ENCODE data around the gene GUCA1A. TPM values are rescaled to one million over a fixed set of nuclear protein-coding genes. Genes with fewer than 3 reads are reported as not detected.
A peak's percentile ranks its signal among the peaks of the same experiment; 100 is the strongest.
"Not testable (repeated sequence)": the region's sequence is repeated elsewhere in the genome, so short reads cannot be mapped to it uniquely, and the experiment has no call there.

The GUCA1A gene
- total RNA-seq, 1 experiment from 2014 or later = not detected

DNA sequence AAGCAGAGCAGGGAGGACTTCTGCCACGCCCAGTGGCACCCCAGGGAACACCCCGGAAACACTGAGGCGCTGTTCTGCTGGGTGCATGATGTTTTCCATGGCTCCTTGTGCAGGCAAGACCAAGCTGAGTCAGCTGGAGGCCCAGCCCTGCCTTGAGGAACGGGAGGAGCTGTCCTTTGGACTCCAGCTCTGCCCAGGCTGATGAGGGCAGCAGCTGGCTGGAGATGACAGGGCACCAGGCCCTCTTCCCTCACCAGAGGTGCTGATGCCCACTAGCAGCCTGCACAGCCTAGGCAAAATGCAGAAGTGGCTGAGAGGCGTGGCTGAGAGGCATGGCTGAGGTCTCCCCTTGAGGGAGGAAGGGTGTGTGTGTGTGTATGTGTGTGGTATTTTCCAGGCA, 33.1 kb upstream of the GUCA1A start:
- Histone ChIP-seq H3K27me3 (no peaks in the 10 kb centered on the region), H3K36me3 (no peaks in the 10 kb centered on the region), H3K4me3 (no peak overlapping the region), H3K9me3 (no peaks in the 10 kb centered on the region)
- peak; percentile 32 for DNase-seq

DNA sequence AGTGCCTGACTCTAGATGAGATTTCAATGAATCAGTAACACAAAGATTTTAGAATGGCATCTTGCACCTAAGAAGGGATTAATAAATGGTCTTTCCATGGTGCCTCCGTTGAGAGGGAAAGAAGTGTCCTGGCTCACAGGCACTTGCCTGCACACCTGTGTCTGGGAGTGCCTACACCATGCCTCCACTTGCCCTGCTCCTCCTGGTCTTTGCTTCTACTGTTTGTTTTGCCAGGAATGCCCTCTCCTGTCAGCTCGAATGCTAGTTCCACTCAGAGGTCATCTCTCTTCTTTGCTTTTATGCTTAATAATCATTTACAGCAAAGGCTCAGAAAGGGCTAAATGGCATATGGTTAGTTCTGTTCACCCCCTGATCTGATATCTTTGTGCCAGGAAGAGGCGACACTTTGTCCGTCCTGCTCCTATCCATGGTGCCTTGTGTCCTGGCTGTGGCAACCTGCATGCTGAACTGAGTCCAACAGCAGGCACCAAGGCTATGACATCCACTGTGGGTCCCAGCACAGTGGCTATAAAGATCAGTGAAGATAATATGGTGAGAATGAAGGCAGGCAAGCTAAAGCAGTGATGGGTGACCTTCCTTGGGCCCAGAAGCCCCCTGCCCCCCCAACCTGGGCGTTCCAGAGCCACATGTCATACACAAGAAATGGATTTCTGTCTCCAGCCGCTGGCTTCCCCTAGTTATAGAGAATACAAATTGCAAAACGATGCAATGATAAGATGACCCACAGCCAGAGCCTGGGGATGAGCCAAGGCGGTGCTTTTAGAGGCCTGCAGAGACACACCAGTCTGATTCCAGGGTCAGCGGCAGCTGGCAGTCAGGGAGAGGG, 32.2 kb upstream of the GUCA1A start:
- peak; percentile 14 for DNase-seq
- Histone ChIP-seq H3K27me3 (no peaks in the 10 kb centered on the region), H3K36me3 (no peaks in the 10 kb centered on the region), H3K9me3 (no peaks in the 10 kb centered on the region), H3K4me3 (peak overlapping the region; percentile 51)

DNA sequence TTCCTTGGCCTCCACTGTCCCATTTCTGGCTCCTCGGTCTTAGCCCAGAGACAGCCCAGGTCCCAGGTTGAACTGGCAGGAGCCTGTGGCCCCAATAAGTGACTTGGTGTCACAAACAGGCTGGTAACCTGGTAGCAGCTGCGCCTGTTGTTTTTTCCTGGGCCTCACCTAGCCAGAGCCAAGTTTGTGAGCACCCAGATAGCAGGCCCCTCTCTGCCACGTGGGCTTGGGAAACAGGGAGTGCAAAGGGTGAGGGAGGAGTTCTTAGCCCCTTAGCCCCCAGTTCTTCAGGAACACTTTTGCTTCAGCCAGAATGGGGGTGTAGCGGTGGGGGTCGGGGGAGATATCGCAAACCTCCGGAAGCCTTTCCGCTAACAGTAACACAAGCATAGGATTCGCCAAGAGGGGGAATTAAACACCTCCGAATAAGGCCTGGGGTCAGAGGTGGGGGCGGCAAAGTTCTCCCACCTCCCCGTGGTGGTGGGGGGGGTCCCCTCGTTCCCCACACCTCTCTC, 31.5 kb upstream of the GUCA1A start:
- peak overlapping the region; percentile 51 for H3K4me3 ChIP-seq
- H3K9me3 ChIP-seq = no peaks in the 10 kb centered on the region
- H3K36me3 ChIP-seq = no peaks in the 10 kb centered on the region
- DNase-seq = no peak
- H3K27me3 ChIP-seq = no peaks in the 10 kb centered on the region

DNA sequence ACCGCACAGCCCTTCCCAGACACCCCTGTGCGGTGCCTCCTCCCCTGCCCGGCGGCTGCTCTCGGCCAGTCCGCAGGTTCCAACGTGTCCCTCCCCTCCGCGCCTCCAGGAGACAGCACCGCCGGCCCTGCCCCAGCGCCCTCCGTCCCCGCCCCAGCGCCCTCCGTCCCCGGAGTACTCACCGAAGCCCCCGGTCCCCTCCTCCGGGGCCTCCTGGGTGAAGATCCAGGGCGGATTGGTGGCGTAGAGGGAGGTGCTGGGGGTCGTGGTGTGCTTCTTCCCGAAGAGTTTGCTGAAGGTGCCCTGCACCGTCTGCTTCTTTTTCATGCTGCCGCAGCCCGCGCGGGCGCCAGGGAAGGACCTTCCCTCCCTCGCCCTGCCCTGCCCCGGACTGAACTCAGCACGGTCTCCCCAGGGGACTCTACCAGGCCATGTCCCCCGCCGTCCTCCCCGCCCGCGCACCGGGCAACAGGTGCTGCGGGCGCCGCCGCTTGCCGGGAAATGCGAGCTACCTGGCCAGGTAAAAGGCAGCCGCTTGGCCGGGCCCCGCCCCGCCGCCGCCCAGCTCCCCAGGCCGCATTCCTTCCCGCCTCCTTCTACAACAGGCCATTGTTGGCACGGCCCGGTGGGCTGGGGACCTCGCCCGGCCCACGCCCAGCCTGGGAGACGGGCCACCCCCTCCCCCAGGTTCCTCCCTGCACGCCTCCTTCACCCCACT, 30.9 kb upstream of the GUCA1A start, which contains the start of gene C6orf132:
Gene C6orf132 (minus strand): TSS at position 503 of the 718 bp plus-strand sequence. CDS start 176 bp downstream, at position 327.
- H3K27me3 ChIP-seq = no peaks in the 10 kb centered on the region
- H3K36me3 ChIP-seq = no peaks in the 10 kb centered on the region
- no peaks in the 10 kb centered on the region for H3K9me3 ChIP-seq
- peak; percentile 58 for DNase-seq
- H3K4me3 ChIP-seq = peak within 1 kb of the TSS; percentile 51

DNA sequence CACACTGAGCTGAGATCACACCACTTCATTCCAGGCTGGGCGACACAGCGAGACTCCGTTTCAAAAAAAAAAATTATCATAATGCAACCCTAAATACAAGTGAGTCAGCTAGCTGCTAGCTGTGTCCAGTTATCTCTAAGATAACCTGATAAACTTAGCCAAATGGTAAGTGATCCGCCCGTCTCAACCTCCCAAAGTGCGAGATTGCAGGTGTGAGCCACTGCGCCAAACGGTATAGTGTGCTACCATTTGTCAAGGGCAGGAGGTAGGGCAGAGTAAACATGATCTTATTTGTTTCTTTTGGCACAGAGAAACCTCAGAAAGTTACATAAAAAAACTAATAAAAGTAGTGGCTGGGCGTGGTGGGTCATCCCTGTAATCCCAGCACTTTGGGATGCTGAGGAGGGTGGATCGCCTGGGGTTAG, 26.0 kb upstream of the GUCA1A start:
- Histone ChIP-seq H3K9me3 (no peaks in the 10 kb centered on the region), H3K4me3 (no peak overlapping the region), H3K27me3 (no peaks in the 10 kb centered on the region), H3K36me3 (no peaks in the 10 kb centered on the region)
- DNase-seq = no peak

DNA sequence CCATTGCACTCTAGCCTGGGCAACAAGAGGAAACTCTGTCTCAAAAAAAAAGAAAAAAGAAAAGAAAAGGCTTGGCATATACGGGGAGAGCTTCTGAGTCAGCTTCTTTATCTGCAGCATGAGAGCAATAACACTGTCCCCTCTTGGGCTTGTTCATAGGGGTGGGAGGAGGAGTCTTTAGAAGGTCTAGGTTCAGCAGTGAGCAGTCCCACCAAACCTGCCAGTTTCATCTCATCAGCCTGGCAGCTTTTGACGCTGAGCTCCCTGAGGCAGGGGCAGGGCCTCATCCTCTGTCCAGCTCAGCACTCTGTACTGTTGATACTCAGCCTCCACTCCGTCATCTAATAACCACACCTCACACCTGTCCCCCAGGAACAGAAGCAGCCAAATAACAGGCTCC, 25.1 kb upstream of the GUCA1A start:
- Histone ChIP-seq H3K27me3 (no peaks in the 10 kb centered on the region), H3K9me3 (no peaks in the 10 kb centered on the region), H3K36me3 (no peaks in the 10 kb centered on the region), H3K4me3 (no peak overlapping the region)
- no peak for DNase-seq

DNA sequence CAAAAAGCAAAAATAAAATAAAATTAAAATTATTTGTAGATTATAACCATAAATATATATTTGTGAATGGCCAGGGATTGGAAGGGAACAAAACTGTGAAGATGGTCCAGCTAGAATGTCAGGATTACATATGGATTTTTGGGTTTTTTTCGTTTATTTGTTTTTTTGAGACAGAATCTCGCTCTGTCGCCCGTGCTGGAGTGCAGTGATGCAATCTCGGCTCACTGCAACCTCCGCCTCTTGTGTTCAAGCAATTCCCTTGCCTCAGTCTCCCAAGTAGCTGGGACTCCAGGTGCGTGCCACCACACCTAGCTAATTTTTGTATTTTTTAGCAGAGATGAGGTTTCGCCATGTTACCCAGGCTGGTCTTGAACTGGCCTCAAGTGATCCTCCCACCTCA, 22.9 kb upstream of the GUCA1A start:
- Histone ChIP-seq H3K4me3 (no peak overlapping the region), H3K27me3 (no peaks in the 10 kb centered on the region), H3K9me3 (no peaks in the 10 kb centered on the region), H3K36me3 (no peaks in the 10 kb centered on the region)
- no peak for DNase-seq

DNA sequence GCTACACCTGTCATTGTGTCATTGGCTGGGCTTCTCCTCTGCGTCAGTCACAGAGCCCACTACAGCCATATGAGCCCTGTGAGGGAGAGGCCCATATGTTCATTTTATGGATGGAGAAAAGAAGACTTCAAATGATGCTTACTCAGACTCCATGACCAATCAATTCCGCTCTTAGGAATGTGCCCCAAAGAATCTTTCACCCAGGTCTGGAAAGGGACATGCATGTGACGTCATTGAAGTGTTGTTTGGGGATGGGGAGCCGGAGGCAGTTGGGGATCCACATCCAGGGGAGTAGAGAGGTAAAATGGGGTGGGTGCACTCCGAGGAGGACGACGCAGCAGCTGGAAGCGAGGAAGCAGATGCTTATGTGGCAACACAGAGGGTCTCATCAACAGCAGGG, 21.1 kb upstream of the GUCA1A start:
- Histone ChIP-seq H3K36me3 (no peaks in the 10 kb centered on the region), H3K27me3 (no peaks in the 10 kb centered on the region), H3K4me3 (no peak overlapping the region), H3K9me3 (no peaks in the 10 kb centered on the region)
- DNase-seq = no peak

DNA sequence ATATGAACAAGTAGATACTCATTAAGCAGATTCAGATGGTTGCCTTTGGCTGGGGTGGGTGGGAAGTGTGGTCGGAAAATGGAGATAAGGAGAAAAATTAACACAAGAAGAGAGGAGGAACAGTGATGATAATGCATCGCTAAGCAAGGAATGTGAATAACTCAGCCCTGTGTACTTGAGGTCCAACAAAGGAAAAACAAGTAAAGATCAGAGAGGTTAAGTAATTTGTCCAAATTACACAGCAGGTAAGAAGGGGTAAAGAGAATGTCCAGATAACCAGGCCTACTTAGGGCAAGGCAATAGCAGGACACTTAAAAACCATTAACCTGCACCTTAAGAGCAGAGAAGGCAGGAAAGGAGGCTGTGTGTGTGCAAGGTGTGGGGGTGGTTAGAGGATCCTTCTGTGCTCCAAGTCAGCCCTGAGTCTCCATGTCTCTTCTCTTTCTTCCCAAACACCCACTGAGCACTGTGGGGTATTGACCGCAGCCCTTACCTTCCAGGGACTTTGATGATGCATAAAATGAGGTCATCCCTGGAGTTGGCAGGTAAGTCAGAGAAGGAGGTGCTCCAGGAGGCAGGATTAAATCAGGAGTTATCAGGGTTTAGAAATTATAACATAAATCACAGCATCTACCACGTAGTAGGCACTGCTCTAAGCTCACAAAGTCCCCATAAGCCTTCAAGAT, 20.5 kb upstream of the GUCA1A start:
- not testable (repeated sequence) for H3K4me3 ChIP-seq, DNase-seq, H3K36me3 ChIP-seq, H3K27me3 ChIP-seq, H3K9me3 ChIP-seq

DNA sequence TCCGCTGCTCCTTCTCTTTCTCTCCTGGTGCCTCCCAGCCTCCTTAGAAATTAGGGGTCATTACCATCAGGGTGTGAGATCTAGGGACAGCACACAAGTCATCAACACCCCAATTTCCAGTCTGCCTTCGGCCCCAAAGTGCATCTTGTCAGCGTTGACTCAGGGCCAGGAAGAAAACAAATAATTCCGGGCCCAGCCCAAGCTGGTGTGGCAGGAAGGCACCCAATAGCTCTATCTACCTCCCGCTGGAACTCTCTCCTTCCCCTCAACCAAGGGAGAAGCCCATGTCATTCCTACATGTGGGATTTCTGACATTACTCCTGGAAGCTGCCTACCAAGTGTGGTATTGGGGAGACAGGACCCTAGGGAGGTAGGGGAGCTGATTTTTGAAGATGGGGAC, 19.2 kb upstream of the GUCA1A start:
- H3K36me3 ChIP-seq = no peaks in the 10 kb centered on the region
- no peak overlapping the region for H3K4me3 ChIP-seq
- no peaks in the 10 kb centered on the region for H3K27me3 ChIP-seq
- H3K9me3 ChIP-seq = no peaks in the 10 kb centered on the region
- no peak for DNase-seq

DNA sequence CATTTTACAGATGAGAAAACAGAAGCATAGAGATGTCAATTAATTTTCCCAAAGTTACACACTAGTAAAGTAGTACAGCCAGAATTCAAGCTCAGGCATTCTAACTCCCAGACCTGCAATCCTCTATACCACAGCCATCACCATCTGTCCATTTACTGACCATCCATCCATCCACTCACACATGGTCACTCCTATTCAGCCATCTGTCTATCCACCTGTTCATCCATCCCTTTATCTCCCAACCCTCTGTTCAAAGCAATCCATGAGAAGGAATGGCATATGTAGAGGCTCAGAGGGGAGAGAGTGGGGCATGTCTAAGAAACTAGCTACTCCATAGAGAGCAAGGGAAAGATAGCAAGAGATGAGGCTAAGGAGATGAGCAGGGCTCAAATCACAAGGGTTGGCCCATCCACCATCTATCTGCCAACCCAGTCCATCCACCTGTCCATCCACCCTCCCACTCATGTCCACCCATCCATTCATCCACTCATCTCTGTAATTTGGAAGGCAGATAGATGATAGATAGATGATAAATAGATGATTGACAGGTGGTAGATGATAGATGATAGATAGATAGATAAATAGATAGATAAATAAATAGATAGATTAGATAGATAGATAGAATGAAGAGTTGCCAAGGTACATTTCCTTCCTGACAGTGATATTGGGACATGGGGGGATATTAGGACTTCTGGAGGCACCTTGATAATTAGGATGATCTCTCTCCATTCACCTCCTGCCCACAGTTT, 18.5 kb upstream of the GUCA1A start:
- Histone ChIP-seq H3K27me3 (no peaks in the 10 kb centered on the region), H3K36me3 (no peaks in the 10 kb centered on the region), H3K9me3 (no peaks in the 10 kb centered on the region), H3K4me3 (no peak overlapping the region)
- no peak for DNase-seq

DNA sequence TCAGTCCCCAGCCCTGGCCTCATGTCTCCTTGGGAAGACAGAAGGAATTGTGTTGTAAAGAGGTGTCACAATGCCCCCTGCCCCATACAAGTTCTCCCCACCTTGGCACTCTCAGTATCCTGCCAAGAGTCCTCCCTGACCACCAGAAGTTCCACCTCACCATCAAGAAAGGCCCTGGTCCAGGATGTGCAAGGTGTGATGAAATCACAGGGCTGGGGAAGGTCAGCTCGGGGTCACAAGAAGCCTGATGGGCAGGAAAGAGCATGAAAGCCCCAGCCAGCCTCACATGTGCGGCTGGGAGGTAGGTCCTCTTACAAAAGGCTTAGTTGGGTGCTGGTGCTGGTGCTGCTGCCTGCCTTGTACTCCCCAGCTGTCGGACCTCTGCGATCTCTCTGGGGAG, 17.9 kb upstream of the GUCA1A start:
- no peak overlapping the region for H3K4me3 ChIP-seq
- no peaks in the 10 kb centered on the region for H3K27me3 ChIP-seq
- no peak for DNase-seq
- no peaks in the 10 kb centered on the region for H3K9me3 ChIP-seq
- no peaks in the 10 kb centered on the region for H3K36me3 ChIP-seq

DNA sequence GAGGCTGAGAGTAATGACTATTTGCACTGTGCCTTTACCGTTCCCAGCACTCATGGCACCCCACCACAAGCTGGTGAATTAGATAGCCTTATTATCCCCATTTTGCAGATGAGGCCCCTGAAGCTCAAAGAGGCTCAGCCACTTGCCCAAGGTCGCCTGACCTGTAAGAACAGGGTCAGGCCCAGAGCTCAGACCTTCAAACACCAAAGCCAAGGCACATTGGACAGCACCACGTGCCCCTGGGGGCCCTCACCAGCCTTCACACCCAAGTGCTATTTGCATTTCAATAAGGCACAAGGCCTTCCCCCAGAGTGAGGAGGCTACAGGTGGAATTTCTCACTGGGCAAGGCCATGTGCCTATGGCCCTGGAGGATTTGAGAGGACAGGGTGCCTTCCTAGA, 16.5 kb upstream of the GUCA1A start:
- H3K4me3 ChIP-seq = no peak overlapping the region
- no peaks in the 10 kb centered on the region for H3K27me3 ChIP-seq
- H3K36me3 ChIP-seq = no peaks in the 10 kb centered on the region
- no peak for DNase-seq
- no peaks in the 10 kb centered on the region for H3K9me3 ChIP-seq

DNA sequence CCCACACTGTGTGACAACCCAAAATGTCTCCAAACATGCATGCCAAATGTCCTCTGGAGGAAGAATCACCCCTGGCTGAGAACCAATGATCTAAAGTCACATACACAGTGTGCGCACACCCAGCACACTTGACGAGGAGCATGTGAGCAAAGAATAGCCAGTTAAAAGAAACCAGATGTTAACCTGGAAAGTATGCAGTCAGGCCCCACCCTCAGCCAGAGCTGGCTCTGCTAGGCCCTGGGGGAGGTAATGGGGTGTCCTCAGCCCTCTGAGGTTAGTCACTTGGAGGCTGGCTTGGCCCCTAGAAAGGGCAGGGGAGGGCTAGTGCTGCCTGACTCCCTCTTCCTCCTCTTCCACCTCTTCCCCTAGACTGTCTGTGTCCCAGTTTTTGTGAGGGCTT, 15.2 kb upstream of the GUCA1A start:
- DNase-seq = no peak
- no peaks in the 10 kb centered on the region for H3K27me3 ChIP-seq
- H3K36me3 ChIP-seq = no peaks in the 10 kb centered on the region

DNA sequence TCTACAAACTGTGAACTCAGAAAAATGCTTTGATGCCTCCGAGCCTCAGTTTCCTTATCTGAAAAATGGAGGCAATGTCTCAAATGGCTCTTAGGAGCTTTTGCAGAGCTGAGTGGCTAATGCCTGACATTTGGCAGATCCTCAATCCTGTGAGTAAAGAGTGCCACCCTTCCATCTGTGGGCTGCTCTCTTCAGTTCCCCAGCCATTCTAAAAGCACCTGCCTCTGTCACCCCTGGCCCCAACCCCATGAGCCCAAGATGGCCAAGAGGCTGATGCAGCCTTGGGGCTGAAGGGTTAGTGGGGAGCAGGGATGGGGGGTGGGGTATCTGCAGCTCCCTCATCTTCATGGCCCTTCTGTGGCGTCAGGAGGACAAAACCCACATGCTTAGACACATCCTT, 14.5 kb upstream of the GUCA1A start:
- no peak overlapping the region for H3K4me3 ChIP-seq
- no peaks in the 10 kb centered on the region for H3K27me3 ChIP-seq
- DNase-seq = no peak
- H3K9me3 ChIP-seq = no peaks in the 10 kb centered on the region
- no peaks in the 10 kb centered on the region for H3K36me3 ChIP-seq

More for the DNA sequence above, 15.2 kb upstream of the GUCA1A start:
- Histone ChIP-seq H3K9me3 (no peaks in the 10 kb centered on the region), H3K4me3 (no peak overlapping the region)

DNA sequence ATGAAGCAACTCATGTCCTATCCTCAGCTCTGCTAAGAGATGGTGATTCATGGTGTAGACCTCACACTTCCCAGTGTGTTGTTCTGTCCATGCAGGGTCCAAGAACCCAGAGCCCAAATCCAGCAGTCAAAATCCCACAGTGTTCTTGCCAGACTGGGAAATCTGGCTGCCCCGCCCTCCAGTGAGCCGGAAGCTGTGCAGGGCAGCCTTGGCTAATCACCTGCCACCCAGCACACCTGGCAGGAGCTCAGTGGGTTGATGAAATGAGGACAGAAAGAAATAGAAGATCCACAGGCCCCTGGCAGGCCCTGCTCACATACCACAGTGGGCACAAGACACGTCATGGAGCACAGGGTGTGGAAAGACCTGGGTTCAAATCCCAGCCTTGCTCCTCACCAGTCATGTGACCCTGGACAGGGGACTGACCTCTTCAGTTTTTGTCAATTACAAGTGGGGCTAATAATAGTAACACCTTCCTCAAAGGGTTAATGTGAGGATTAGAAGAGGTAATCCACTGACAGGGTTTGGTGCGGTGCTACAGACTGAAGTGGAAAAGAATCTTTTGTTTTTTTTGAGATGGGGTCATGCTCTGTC, 13.6 kb upstream of the GUCA1A start:
- Histone ChIP-seq H3K36me3 (no peaks in the 10 kb centered on the region), H3K27me3 (no peaks in the 10 kb centered on the region), H3K9me3 (no peaks in the 10 kb centered on the region), H3K4me3 (no peak overlapping the region)
- DNase-seq = no peak

All from MG63 (cell line).